H1 (cell line): Measurements from ENCODE around the gene NOG. TPM values are rescaled to one million over a fixed set of nuclear protein-coding genes. Genes with fewer than 3 reads are reported as not detected.

Experiments used
- CTCF ChIA-PET: fragments of 300-600 bp; sonication (Branson Sonifier 250); formaldehyde crosslinking; loops from one replicate; lab custom pipeline; 2021; ENCODE audit not compliant: partially characterized antibody; lab: Charles Lee
- POLR2A ChIA-PET: fragments of 300-600 bp; sonication (Branson Sonifier 250); formaldehyde crosslinking; loops from one replicate; lab custom pipeline; 2021; ENCODE audit warnings: inconsistent platforms; ENCODE audit not compliant: partially characterized antibody; lab: Charles Lee
- DNase-seq, 2 experiments: peaks; one replicate each; pipeline versions ENCODE4 v3.0.0 to v3.0.0-alpha.2; 2010 to 2022; ENCODE audit warnings: low spot score in 2 of 2, low read depth in 1 of 2, mixed read lengths in 1 of 2
- FAIRE-seq: peaks from 2 replicates; lab custom pipeline; 2011; peaks lifted over from hg19 to GRCh38; lab: Jason Lieb, UNC
- H2AFZ ChIP-seq: 2 replicates; pipeline ENCODE4 v1.8.1; 2012; ENCODE audit warnings: low read length, inconsistent platforms
- H2AK5ac ChIP-seq: 2 replicates; pipeline ENCODE4 v1.6.1; 2013; ENCODE audit warnings: low read depth, low read length
- H2BK120ac ChIP-seq: replicated peaks from 2 replicates; pipeline ENCODE3; 2013; ENCODE audit warnings: low read depth, low read length, inconsistent platforms
- H2BK12ac ChIP-seq: 2 replicates; pipeline ENCODE4 v1.6.1; 2013; ENCODE audit warnings: low read depth, low read length
- H2BK15ac ChIP-seq: 2 replicates; pipeline ENCODE4 v1.6.1; 2013; ENCODE audit warnings: low read length
- H2BK20ac ChIP-seq: 2 replicates; pipeline ENCODE4 v1.6.1; 2013; ENCODE audit warnings: low read length
- H2BK5ac ChIP-seq: 2 replicates; pipeline ENCODE4 v1.6.1; 2013; ENCODE audit warnings: low read depth, low read length
- H3K14ac ChIP-seq: 2 replicates; pipeline ENCODE4 v1.6.1; 2013; ENCODE audit warnings: inconsistent platforms; ENCODE audit not compliant: insufficient read length
- H3K18ac ChIP-seq: 2 replicates; pipeline ENCODE4 v1.6.1; 2013; ENCODE audit warnings: low read length; ENCODE audit errors: extremely low read depth
- H3K23ac ChIP-seq: 2 replicates; pipeline ENCODE4 v1.6.1; 2013; ENCODE audit warnings: inconsistent platforms; ENCODE audit not compliant: insufficient read length
- H3K23me2 ChIP-seq: 2 replicates; pipeline ENCODE4 v1.6.1; 2013; ENCODE audit warnings: low read depth, low read length
- H3K27ac ChIP-seq: 2 replicates; pipeline ENCODE4 v1.6.1; 2011; ENCODE audit warnings: low read depth, low read length, inconsistent platforms
- H3K27me3 ChIP-seq, 4 experiments: replicated peaks in 1 of 4; 1 replicate in 1 of 4; 2 replicates in 3 of 4; pipeline versions ENCODE4 v1.6.1 to v1.8.1; 2011 to 2013; ENCODE audit warnings: low read length in 3 of 4, mild to moderate bottlenecking in 3 of 4, inconsistent platforms in 2 of 4, mixed read lengths in 2 of 4, moderate library complexity in 1 of 4; ENCODE audit not compliant: control insufficient read depth in 3 of 4, insufficient read depth in 3 of 4; ENCODE audit errors: extremely low read depth in 1 of 4
- H3K36me3 ChIP-seq, 4 experiments: 2 replicates each; pipeline versions ENCODE4 v1.6.1 to v1.8.1; 2011 to 2013; ENCODE audit warnings: mild to moderate bottlenecking in 4 of 4, low read length in 3 of 4, moderate library complexity in 2 of 4, control low read depth in 1 of 4, inconsistent platforms in 1 of 4; ENCODE audit not compliant: insufficient read depth in 4 of 4, control insufficient read depth in 2 of 4
- H3K4ac ChIP-seq: replicated peaks from 2 replicates; pipeline ENCODE3; 2013; ENCODE audit warnings: low read length, low read depth, mixed read lengths, inconsistent platforms; ENCODE audit not compliant: insufficient read length
- H3K4me1 ChIP-seq, 4 experiments: replicated peaks in 1 of 4; 1 replicate in 1 of 4; 2 replicates in 3 of 4; pipeline versions ENCODE4 v1.6.1 to v1.8.1; 2011 to 2013; ENCODE audit warnings: low read length in 3 of 4, inconsistent platforms in 2 of 4, mixed read lengths in 1 of 4; ENCODE audit not compliant: insufficient read depth in 4 of 4, control insufficient read depth in 3 of 4
- H3K4me2 ChIP-seq, 2 experiments: 2 replicates each; pipeline versions ENCODE4 v1.6.1 to v1.8.1; 2011 to 2013; ENCODE audit warnings: low read depth in 2 of 2, low read length in 2 of 2, control low read depth in 1 of 2, inconsistent platforms in 1 of 2, mild to moderate bottlenecking in 1 of 2; ENCODE audit not compliant: insufficient read depth in 1 of 2
- H3K4me3 ChIP-seq, 4 experiments: fragments of 200-600, 300-600 bp in 1 of 4; sonication (generic), shearing (Covaris generic), sonication (Bioruptor Twin) in 1 of 4; 2 replicates each; pipeline versions ENCODE4 v1.5.1 to v1.8.1; 2011 to 2016; ENCODE audit warnings: low read length in 4 of 4, low read depth in 3 of 4, control low read depth in 2 of 4, inconsistent platforms in 2 of 4, mild to moderate bottlenecking in 2 of 4, mixed read lengths in 1 of 4, moderate library complexity in 1 of 4; ENCODE audit not compliant: insufficient read depth in 2 of 4; ENCODE audit errors: extremely low read depth in 1 of 4
- H3K56ac ChIP-seq: replicated peaks from 2 replicates; pipeline ENCODE3; 2013; ENCODE audit warnings: low read depth, mild to moderate bottlenecking, mixed read lengths, low read length, inconsistent platforms; ENCODE audit not compliant: insufficient read length
- H3K79me1 ChIP-seq: 2 replicates; pipeline ENCODE4 v1.6.1; 2013; ENCODE audit warnings: low read depth, low read length, control low read depth
- H3K79me2 ChIP-seq, 2 experiments: 2 replicates each; pipeline versions ENCODE4 v1.6.1 to v1.8.1; 2012 to 2013; ENCODE audit warnings: low read length in 2 of 2, mild to moderate bottlenecking in 2 of 2, inconsistent platforms in 1 of 2; ENCODE audit not compliant: insufficient read depth in 2 of 2, control insufficient read depth in 1 of 2
- H3K9ac ChIP-seq, 4 experiments: replicated peaks in 1 of 4; 1 replicate in 1 of 4; 2 replicates in 3 of 4; pipeline versions ENCODE4 v1.6.1 to v1.8.1; 2011 to 2013; ENCODE audit warnings: low read depth in 3 of 4, low read length in 3 of 4, control low read depth in 2 of 4, mild to moderate bottlenecking in 2 of 4, moderate library complexity in 2 of 4, inconsistent platforms in 1 of 4; ENCODE audit errors: extremely low read depth in 1 of 4
- H3K9me3 ChIP-seq, 2 experiments: 2 replicates each; pipeline versions ENCODE4 v1.6.1 to v1.8.1; 2012 to 2013; ENCODE audit warnings: mild to moderate bottlenecking in 2 of 2, moderate library complexity in 2 of 2, control low read depth in 1 of 2, inconsistent platforms in 1 of 2, low read depth in 1 of 2, low read length in 1 of 2, mixed read lengths in 1 of 2; ENCODE audit not compliant: insufficient read depth in 2 of 2
- H4K20me1 ChIP-seq, 2 experiments: replicated peaks in 1 of 2; 2 replicates each; pipeline versions ENCODE3 to v1.8.1; 2011 to 2013; ENCODE audit warnings: inconsistent platforms in 2 of 2, low read length in 2 of 2, mild to moderate bottlenecking in 1 of 2; ENCODE audit not compliant: insufficient read depth in 2 of 2, control insufficient read depth in 1 of 2
- H4K5ac ChIP-seq: 2 replicates; pipeline ENCODE4 v1.6.1; 2013; ENCODE audit warnings: low read length, low read depth, mixed read lengths, inconsistent platforms; ENCODE audit not compliant: insufficient read length
- H4K8ac ChIP-seq: 2 replicates; pipeline ENCODE4 v1.8.0; 2013; ENCODE audit warnings: mild to moderate bottlenecking, moderate library complexity, low read length, inconsistent platforms; ENCODE audit not compliant: insufficient read depth; ENCODE audit errors: extremely low read depth
- H4K91ac ChIP-seq: replicated peaks from 2 replicates; pipeline ENCODE3; 2013; ENCODE audit warnings: low read length, mixed read lengths, inconsistent platforms; ENCODE audit not compliant: insufficient read length
- ATF2 ChIP-seq: IDR thresholded peaks from 2 replicates; pipeline ENCODE4 v1.6.1; 2012; ENCODE audit warnings: low read length, inconsistent platforms
- CBX8 ChIP-seq: fragments of 300-800, 300-1000 bp; sonication (generic); IDR thresholded peaks from 2 replicates; pipeline ENCODE4 v1.7.1; 2016; ENCODE audit warnings: low read depth, low read length, borderline replicate concordance
- CTBP2 ChIP-seq: IDR thresholded peaks from 2 replicates; pipeline ENCODE4 v1.7.0; 2011; ENCODE audit warnings: borderline replicate concordance, mild to moderate bottlenecking, moderate library complexity, mixed read lengths, low read length; ENCODE audit not compliant: insufficient read depth, insufficient read length
- FOSL1 ChIP-seq: IDR thresholded peaks from 2 replicates; pipeline ENCODE4 v1.6.1; 2011; ENCODE audit warnings: mild to moderate bottlenecking, low read depth, low read length, moderate library complexity; ENCODE audit not compliant: insufficient read depth
- KDM1A ChIP-seq: fragments of 200-600, 300-600 bp; sonication (generic); IDR thresholded peaks from 2 replicates; pipeline ENCODE4 v1.7.1; 2016; ENCODE audit warnings: mild to moderate bottlenecking, low read length, borderline replicate concordance
- KDM5A ChIP-seq: fragments of 200-600 bp; IDR thresholded peaks from 2 replicates; pipeline ENCODE4 v1.7.1; 2012; ENCODE audit warnings: mild to moderate bottlenecking, low read length, inconsistent platforms, mixed read lengths
- RBBP5 ChIP-seq: IDR thresholded peaks from 2 replicates; pipeline ENCODE4 v1.7.1; 2012; ENCODE audit warnings: low read depth, mild to moderate bottlenecking, inconsistent platforms, low read length, moderate library complexity, borderline replicate concordance
- TAF7 ChIP-seq: optimal IDR thresholded peaks from 2 replicates; pipeline ENCODE3; 2011; ENCODE audit warnings: low read depth, mild to moderate bottlenecking, inconsistent platforms, low read length, moderate library complexity, borderline replicate concordance
- WGBS, 2 experiments: shearing (Covaris generic) in 1 of 2; methylation state at CpG; one replicate each; pipeline versions ENCODE4 v1.1.6 to v1.1.7; 2013 to 2015; ENCODE audit warnings: low lambda C conversion rate in 2 of 2, mixed read lengths in 2 of 2, inconsistent platforms in 1 of 2, low coverage in 1 of 2, missing lambda C conversion rate in 1 of 2; ENCODE audit not compliant: insufficient replicate concordance in 2 of 2, insufficient coverage in 1 of 2, insufficient read length in 1 of 2; ENCODE audit errors: extremely low coverage in 1 of 2, missing lambda C conversion rate in 1 of 2; 5-methylcytosine and 5-hydroxymethylcytosine counted together
- polyA plus RNA-seq, 7 experiments: library from polyadenylated mRNA; depleted of rRNA in 3 of 7; stranded (reverse) in 5 of 7; unstranded in 2 of 7; fragments of >200 nt in 5 of 7; fragments of 200-250 nt in 2 of 7; gene quantifications; 1 replicate in 5 of 7; 2 replicates in 1 of 7; 4 replicates in 1 of 7; pipeline versions ENCODE4 v1.2.1 to v1.2.3, GENCODE V29; 2011 to 2013; ENCODE audit warnings: missing spikeins in 2 of 7, mixed read lengths in 2 of 7
- total RNA-seq: library from RNA; stranded (reverse); fragmentation: NEBNext Ultra II Directional; extraction: Animal tissue kit (Norgen Biotek cat#: 25700); gene quantifications from 2 replicates; pipeline ENCODE4 v1.2.1, GENCODE V29; 2021

NOG gene
- total and polyA plus RNA-seq, 2 of the 8 experiments (the other 6 are each of a cell fraction or from before 2014, with no cell fraction given), result 0.35 TPM

GRCh38 chr17:56598466-56598865 is 5.0 kb downstream of the NOG start:
- FAIRE-seq, result no peak
- 50% methylated on average over 5 of the region's 5 CpGs; no CpG with 5 or more reads in 1 of the 2 experiments for WGBS, 2 experiments
- CTCF ChIA-PET, result interaction anchor here (0.6 to 3.7 kb wide), 14 partner anchors 8 to 125 kb away, joined by 3 to 24 read pairs (median 4); no protein-coding TSS in a partner anchor

More at GRCh38 chr17:56598466-56598865, 5.0 kb downstream of the NOG start:
- H4K91ac ChIP-seq, result no peak overlapping the region
- H3K27me3 ChIP-seq, result peaks cover 8 to 51% (median 40%) of the 10 kb centered on the region in 4 experiments
- H2BK15ac ChIP-seq, result no peak overlapping the region
- no peak for DNase-seq
- no peak overlapping the region for H3K27ac ChIP-seq
- no peak overlapping the region for H2BK120ac ChIP-seq
- no peaks in the 10 kb centered on the region for H3K79me1 ChIP-seq
- peaks cover 0 to 8% (median 4%) of the 10 kb centered on the region in 4 experiments; a peak in 5 of 7 replicates for H3K4me1 ChIP-seq
- H3K9me3 ChIP-seq, result no peaks in the 10 kb centered on the region
- peaks cover 21% of the 10 kb centered on the region for H3K23me2 ChIP-seq
- H2BK12ac ChIP-seq, result no peak overlapping the region
- no peaks in the 10 kb centered on the region for H3K36me3 ChIP-seq
- peak overlapping the region in 1 of 2 experiments; percentile 62; a peak in 2 of 4 replicates for H3K4me2 ChIP-seq
- no peaks in the 10 kb centered on the region for H4K20me1 ChIP-seq
- H2AFZ ChIP-seq, result no peak overlapping the region
- no peak overlapping the region for H3K23ac ChIP-seq
- H3K18ac ChIP-seq, result no peak overlapping the region
- H3K9ac ChIP-seq, result no peak overlapping the region
- POLR2A ChIA-PET, result no interaction called here
- H4K8ac ChIP-seq, result no peak overlapping the region
- no peak overlapping the region for H2BK20ac ChIP-seq
- H3K79me2 ChIP-seq, result no peaks in the 10 kb centered on the region
- no peak overlapping the region for H2AK5ac ChIP-seq
- TF ChIP-seq CBX8, result no peak
- no peak for TF ChIP-seq ATF2
- no peak for TF ChIP-seq KDM1A
- no peak for TF ChIP-seq KDM5A
- TF ChIP-seq RBBP5, result no peak
- TF ChIP-seq FOSL1, result no peak
- no peak for TF ChIP-seq TAF7
- no peak for TF ChIP-seq CTBP2
- no peak overlapping the region for H3K56ac ChIP-seq
- H2BK5ac ChIP-seq, result no peak overlapping the region
- no peak overlapping the region for H4K5ac ChIP-seq
- no peak overlapping the region for H3K14ac ChIP-seq
- no peak overlapping the region for H3K4me3 ChIP-seq
- H3K4ac ChIP-seq, result no peak overlapping the region
